ENCODE data around the gene ZKSCAN3.

GRCh38 chr6:28347119-28347518 is 2.6 kb upstream of the ZKSCAN3 start:
- TF ChIP-seq CTCF (conservative IDR thresholded peaks at IDR 0.05; ENCODE audit: low read length) (no peak), EZH2phosphoT487 (IDR thresholded peaks at IDR 0.05; ENCODE audit: borderline replicate concordance, low read depth, low read length) (no peak)
